ENCODE results near the gene NDUFAB1. TPM values are rescaled to one million over a fixed set of nuclear protein-coding genes. Genes with fewer than 3 reads are reported as not detected.
A peak's percentile ranks its signal among the peaks of the same experiment; 100 is the strongest.
"Not testable (repeated sequence)": the region's sequence is repeated elsewhere in the genome, so short reads cannot be mapped to it uniquely, and the experiment has no call there.

NDUFAB1 gene
- total RNA-seq = 100 to 1,000 TPM; 100 to 105 TPM

DNA sequence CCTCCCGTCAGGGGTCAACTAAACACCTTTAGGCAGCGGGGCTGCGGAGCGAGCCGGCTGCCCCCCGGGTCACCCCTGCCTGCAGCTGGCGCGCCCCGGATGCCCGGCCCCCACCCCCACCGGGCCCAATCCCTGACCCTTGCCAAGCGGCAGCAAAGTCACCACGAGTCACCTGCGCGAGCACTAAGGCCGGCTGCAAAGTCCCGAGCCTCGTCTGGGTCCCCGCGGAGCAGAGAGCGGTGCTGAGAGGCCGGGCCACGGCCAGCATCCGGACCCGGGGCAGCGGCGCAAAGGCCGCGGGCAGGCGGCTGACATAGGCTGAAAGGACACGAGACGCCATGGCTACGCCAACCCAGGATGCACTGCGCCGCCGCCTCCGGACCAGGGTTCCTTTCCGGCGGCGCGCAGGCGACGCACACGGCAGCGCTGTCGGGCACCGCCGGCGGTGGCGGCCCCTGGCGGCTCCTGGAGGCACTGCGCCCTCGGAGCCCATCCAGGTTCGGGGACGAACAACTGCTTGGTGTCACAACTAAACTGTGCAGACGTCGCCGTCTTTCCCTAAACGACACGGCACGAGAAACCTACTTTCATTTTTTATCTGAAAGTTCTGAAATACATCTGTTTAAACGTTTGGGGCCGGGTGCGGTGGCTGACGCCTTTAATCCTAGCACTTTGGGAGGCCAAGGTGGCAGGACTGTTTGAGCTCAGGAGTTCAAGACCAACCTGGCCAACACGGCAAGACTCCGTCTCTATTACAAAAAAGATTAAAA is at the start of gene NDUFAB1:
NDUFAB1 (minus strand) TSS at position 366 of the 770 bp plus-strand sequence; CDS start at position 340, 26 bp downstream.
- CTCF ChIA-PET = interaction anchor here (0.5 to 2.3 kb wide), 31 partner anchors 8 to 574 kb away, joined by 3 to 15 read pairs (median 4); partner anchors contain the start of genes DCTN5, EARS2, PALB2 and UBFD1
- Mint-ChIP-seq H3K4me1 (ENCODE audit: low read depth) (peaks cover 29% of the 10 kb centered on the region), H3K4me3 (peak within 1 kb of the TSS; percentile 89), H3K9me3 (ENCODE audit: insufficient read depth) (no peaks in the 10 kb centered on the region), H3K36me3 (ENCODE audit: low read depth) (peaks cover 23% of the 10 kb centered on the region), H3K27ac (peak within 1 kb of the TSS; percentile 80), H3K27me3 (ENCODE audit: low read depth) (no peaks in the 10 kb centered on the region)
- ATAC-seq = peak; percentile 99
- POLR2A ChIA-PET = interaction anchor here (0.9 to 1.4 kb wide), 3 partner anchors 35 to 45 kb away, joined by 3 to 5 read pairs (median 4); partner anchors contain the start of genes DCTN5, EARS2, PALB2 and UBFD1
- DNase-seq = peak; percentile 93

DNA sequence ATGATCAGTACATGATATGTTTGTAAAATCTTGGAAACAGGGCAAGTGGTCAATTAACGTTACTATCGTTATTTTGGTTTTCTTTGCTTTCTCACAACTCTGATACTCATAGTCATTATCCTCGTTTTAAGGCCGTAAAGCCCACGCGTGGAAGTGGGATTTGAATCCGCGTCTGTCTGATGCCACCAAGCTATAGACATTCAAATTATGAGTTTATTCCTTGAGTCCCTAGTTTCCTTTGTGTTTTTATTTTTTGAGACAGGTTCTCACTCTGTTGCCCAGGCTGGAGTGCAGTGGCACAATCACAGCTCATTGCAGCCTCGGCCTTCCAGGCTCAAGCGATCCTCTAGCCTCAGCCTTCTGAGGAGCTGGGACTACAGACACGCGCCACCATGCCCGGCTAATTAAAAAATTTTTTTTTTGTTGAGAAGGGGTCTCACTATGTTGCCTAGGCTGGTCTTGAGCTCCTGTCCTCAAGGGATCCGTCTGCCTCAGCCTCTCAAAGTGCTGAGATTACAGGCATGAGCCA is 46.2 kb upstream of the NDUFAB1 start:
- DNase-seq = no peak
- H3K9me3 Mint-ChIP-seq (ENCODE audit: insufficient read depth) = no peaks in the 10 kb centered on the region
- no peak for ATAC-seq
- POLR2A ChIA-PET = interaction anchor here (0.5 to 2.0 kb wide), 3 partner anchors 45 to 758 kb away, joined by 3 to 4 read pairs (median 3); no protein-coding TSS in a partner anchor
- peak overlapping the region; percentile 98 for H3K27ac Mint-ChIP-seq
- peaks cover 44% of the 10 kb centered on the region for H3K36me3 Mint-ChIP-seq (ENCODE audit: low read depth)
- H3K27me3 Mint-ChIP-seq (ENCODE audit: low read depth) = no peaks in the 10 kb centered on the region
- CTCF ChIA-PET = interaction anchor here (1.2 to 3.0 kb wide), 3 partner anchors 43 to 207 kb away, joined by 3 to 10 read pairs (median 6); no protein-coding TSS in a partner anchor
- H3K4me3 Mint-ChIP-seq = peak overlapping the region; percentile 99
- peaks cover 42% of the 10 kb centered on the region for H3K4me1 Mint-ChIP-seq (ENCODE audit: low read depth)

DNA sequence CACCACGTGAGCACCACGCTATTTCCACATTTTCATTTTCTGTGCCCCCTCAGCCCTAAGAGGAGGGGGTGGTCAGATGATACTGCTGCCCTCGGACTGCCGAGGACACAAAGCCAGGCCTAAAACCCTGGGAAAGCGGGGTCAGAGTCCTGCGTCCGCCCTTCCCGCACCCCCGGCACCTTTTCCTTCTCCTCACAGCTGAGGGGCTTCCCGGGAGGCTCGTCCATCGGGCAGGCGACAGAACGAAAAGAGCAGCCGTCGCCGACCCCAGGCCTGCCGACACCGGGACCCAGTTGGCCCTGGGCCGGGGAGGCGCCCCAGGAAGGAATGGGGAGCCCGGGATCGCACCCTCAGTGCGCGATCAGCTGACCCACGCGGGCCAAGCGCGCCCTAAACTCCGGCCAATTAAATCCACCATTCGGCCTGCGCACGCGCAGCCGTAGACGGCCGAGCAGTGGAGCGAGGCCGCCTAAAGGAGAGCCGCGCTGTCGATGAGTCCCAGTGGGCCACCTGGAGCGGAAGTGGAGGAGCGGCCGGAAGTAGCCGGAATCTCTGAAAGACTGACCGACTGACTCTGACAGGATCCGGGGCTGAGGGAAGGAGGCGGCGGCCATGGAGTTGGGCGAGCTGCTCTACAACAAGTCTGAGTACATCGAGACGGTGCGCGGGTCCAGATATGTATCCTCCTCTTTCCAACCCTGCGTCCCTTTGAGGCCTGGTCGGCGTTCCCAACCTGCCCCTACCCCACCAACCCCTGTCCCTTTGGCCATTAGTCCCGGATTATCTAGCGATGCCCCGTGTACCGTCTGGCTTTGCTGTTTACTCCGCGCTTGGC is 45.0 kb upstream of the NDUFAB1 start, which contains the start of the genes DCTN5 and PALB2:
DCTN5 (plus strand) TSS at position 536 of the 835 bp plus-strand sequence; CDS start at position 613, 77 bp downstream.
PALB2 (minus strand) TSS at position 380 of the 835 bp plus-strand sequence; CDS start at position 227, 153 bp downstream.
- no peaks in the 10 kb centered on the region for H3K9me3 Mint-ChIP-seq (ENCODE audit: insufficient read depth)
- H3K36me3 Mint-ChIP-seq (ENCODE audit: low read depth) = peaks cover 37% of the 10 kb centered on the region
- ChIA-PET CTCF (interaction anchor here (1.2 to 3.0 kb wide), 3 partner anchors 39 to 44 kb away, joined by 3 to 10 read pairs (median 4); no protein-coding TSS in a partner anchor), POLR2A (interaction anchor here (0.6 to 2.0 kb wide), 4 partner anchors 39 to 135 kb away, joined by 3 to 4 read pairs (median 3); no protein-coding TSS in a partner anchor)
- peak within 1 kb of the TSS; percentile 98 for H3K27ac Mint-ChIP-seq
- DNase-seq = peak; percentile 92
- H3K4me1 Mint-ChIP-seq (ENCODE audit: low read depth) = peaks cover 36% of the 10 kb centered on the region
- peak within 1 kb of the TSS; percentile 99 for H3K4me3 Mint-ChIP-seq
- peak; percentile 97 for ATAC-seq
- H3K27me3 Mint-ChIP-seq (ENCODE audit: low read depth) = no peaks in the 10 kb centered on the region

DNA sequence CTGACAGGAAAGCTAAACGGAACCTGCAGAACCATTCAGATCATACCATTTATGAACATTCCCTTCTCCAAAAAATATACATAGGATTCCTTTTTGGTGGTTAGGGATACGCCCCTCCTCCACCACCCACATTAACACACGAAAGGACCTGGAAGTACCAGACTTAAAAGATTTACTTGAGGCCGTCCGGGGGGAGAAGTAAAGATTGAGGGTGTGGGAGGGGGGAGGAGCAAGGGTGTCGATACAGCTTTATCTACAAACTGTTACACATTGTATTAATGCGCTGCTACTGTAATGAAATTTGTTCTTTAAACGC is 44.5 kb upstream of the NDUFAB1 start:
- H3K27me3 Mint-ChIP-seq (ENCODE audit: low read depth) = no peaks in the 10 kb centered on the region
- H3K27ac Mint-ChIP-seq = peak overlapping the region; percentile 98
- no peaks in the 10 kb centered on the region for H3K9me3 Mint-ChIP-seq (ENCODE audit: insufficient read depth)
- peak overlapping the region; percentile 99 for H3K4me3 Mint-ChIP-seq
- H3K4me1 Mint-ChIP-seq (ENCODE audit: low read depth) = peaks cover 30% of the 10 kb centered on the region
- no peak for ATAC-seq
- peak; percentile 30 for DNase-seq
- ChIA-PET CTCF (interaction anchor here (1.2 to 3.0 kb wide), 2 partner anchors 39 to 44 kb away, joined by 4 to 10 read pairs; no protein-coding TSS in a partner anchor), POLR2A (interaction anchor here (0.7 to 2.0 kb wide), 3 partner anchors 44 to 134 kb away, joined by 3 to 4 read pairs (median 3); no protein-coding TSS in a partner anchor)
- H3K36me3 Mint-ChIP-seq (ENCODE audit: low read depth) = peaks cover 36% of the 10 kb centered on the region

DNA sequence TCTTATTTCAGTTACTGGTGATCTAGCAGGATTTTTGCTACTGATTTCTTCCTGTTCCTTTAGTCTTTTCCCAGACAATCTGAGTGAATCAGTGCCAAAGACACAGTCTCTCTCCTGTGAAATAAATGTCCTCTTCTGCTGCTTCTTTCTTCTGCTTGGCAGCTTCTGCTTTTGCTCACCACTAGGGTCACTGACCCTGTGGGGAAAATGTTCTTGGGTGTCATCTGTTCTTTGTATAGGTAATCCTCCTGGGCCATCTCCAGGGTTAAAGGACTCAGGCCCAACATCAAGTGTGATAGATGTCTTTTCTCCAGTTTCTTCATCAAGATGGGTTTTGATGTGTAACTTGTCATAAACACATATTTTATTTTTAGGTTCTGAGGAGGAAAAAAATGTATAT is 39.8 kb upstream of the NDUFAB1 start:
- Mint-ChIP-seq H3K4me1 (ENCODE audit: low read depth) (peaks cover 27% of the 10 kb centered on the region), H3K36me3 (ENCODE audit: low read depth) (peaks cover 40% of the 10 kb centered on the region), H3K27ac (no peak overlapping the region), H3K4me3 (no peak overlapping the region), H3K27me3 (ENCODE audit: low read depth) (no peaks in the 10 kb centered on the region), H3K9me3 (ENCODE audit: insufficient read depth) (no peaks in the 10 kb centered on the region)
- no peak for DNase-seq
- ChIA-PET CTCF (no interaction called here), POLR2A (no interaction called here)
- ATAC-seq = no peak

DNA sequence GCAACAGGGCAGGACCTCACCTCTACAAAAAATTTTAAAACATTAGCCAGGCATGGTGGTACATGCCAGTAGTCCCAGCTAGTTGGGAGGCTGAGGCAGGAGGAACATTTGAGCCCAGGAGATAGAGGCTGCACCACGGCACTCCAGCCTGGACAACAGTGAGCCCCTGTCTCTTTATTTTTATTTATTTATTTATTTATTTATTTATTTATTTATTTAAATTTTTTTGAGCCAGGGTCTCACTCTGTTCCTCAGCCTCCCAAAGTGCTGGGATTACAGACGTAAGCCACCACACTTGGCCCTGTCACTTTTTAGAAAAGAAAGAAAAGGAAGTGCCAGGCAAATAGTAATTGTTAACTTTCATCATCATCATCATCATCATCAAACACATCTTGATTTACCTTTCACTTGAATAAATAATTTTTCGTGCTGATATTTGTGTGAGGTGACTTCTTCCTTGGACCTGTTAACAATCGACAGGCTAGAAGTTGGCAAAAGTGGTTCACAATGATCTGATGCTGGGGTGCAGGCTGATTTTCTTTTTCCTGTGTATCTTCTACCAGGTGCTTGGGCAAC is 38.4 kb upstream of the NDUFAB1 start:
- H3K9me3 Mint-ChIP-seq (ENCODE audit: insufficient read depth) = no peaks in the 10 kb centered on the region
- CTCF ChIA-PET = no interaction called here
- H3K36me3 Mint-ChIP-seq (ENCODE audit: low read depth) = peaks cover 42% of the 10 kb centered on the region
- H3K27me3 Mint-ChIP-seq (ENCODE audit: low read depth) = no peaks in the 10 kb centered on the region
- H3K27ac Mint-ChIP-seq = no peak overlapping the region
- ATAC-seq = no peak
- DNase-seq = no peak
- no peak overlapping the region for H3K4me3 Mint-ChIP-seq
- peaks cover 17% of the 10 kb centered on the region for H3K4me1 Mint-ChIP-seq (ENCODE audit: low read depth)
- POLR2A ChIA-PET = interaction anchor here (0.7 kb wide), 1 partner anchor 13 kb away, joined by 3 read pairs; no protein-coding TSS in a partner anchor

DNA sequence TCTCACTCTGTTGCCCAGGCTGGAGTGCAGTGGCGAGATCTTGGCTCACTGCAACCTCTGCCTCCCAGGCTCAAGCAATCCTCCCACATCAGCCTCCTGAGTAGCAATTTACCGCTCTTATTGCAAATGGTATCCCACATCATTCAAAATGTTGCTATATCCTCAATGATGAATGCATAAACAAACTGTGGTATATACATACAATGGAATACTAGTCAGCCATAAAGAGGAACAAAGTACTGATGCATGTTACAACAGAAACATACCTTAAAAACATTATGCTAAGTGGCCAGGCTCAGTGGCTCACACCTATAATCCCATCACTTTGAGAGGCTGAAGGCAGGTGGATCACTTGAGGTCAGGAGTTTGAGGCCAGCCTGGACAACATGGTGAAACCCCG is 35.8 kb upstream of the NDUFAB1 start:
- DNase-seq; CTCF ChIA-PET; H3K27ac Mint-ChIP-seq; H3K27me3 Mint-ChIP-seq (ENCODE audit: low read depth); ATAC-seq; H3K9me3 Mint-ChIP-seq (ENCODE audit: insufficient read depth); H3K4me3 Mint-ChIP-seq: not testable (repeated sequence)
- Mint-ChIP-seq H3K36me3 (ENCODE audit: low read depth) (peaks cover 45% of the 10 kb centered on the region), H3K4me1 (ENCODE audit: low read depth) (peaks cover 17% of the 10 kb centered on the region)
- POLR2A ChIA-PET = interaction anchor here (0.6 kb wide), 1 partner anchor 73 kb away, joined by 4 read pairs; no protein-coding TSS in a partner anchor

DNA sequence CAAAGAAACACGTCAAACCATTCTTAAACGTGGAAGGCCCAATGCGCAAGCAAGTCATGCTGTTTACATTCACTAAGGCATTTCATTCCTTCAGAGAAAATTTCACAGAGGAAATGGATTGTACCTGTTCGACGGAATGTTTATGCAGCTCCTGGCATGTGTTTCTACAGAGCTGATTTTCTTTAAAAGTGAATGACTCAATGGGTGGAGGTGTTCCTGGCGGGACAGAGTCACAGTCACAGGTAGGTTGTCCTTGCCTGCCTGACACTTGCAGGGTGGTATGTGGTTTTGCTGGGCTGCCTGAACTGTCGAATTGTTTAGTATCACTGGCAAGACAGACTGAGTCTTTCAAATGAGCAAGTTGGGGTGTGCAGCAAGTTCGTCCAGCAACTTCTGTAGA is 33.4 kb upstream of the NDUFAB1 start:
- no peak for DNase-seq
- Mint-ChIP-seq H3K27ac (no peak overlapping the region), H3K4me1 (ENCODE audit: low read depth) (peaks cover 13% of the 10 kb centered on the region), H3K27me3 (ENCODE audit: low read depth) (no peaks in the 10 kb centered on the region), H3K9me3 (ENCODE audit: insufficient read depth) (no peaks in the 10 kb centered on the region), H3K36me3 (ENCODE audit: low read depth) (peaks cover 39% of the 10 kb centered on the region), H3K4me3 (no peak overlapping the region)
- ChIA-PET CTCF (no interaction called here), POLR2A (no interaction called here)
- ATAC-seq = no peak

DNA sequence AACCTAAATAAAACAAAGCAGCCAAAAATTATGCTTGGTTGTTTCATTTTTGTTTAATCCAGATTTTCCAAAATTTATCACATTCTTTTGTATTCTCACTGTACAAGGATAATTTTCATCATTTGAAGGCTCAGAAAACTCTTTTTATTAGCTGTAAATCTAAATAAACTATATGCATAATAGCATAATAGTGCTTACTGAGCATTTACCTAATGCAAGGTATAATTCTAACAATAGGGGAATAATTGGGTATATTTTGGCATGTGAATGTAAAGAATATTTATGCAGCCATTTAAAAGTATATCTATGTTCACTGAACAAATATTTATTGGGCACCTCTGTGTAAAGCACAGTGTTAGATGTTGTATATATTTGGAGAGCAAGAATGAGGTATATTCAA is 28.0 kb upstream of the NDUFAB1 start:
- no peak overlapping the region for H3K27ac Mint-ChIP-seq
- H3K4me1 Mint-ChIP-seq (ENCODE audit: low read depth) = peaks cover under 1% of the 10 kb centered on the region
- no peaks in the 10 kb centered on the region for H3K9me3 Mint-ChIP-seq (ENCODE audit: insufficient read depth)
- CTCF ChIA-PET = interaction anchor here (2.1 kb wide), 1 partner anchor 27 kb away, joined by 7 read pairs; the partner anchor contains the start of gene NDUFAB1
- peaks cover 39% of the 10 kb centered on the region for H3K36me3 Mint-ChIP-seq (ENCODE audit: low read depth)
- DNase-seq (no peak), ATAC-seq (no peak)
- POLR2A ChIA-PET = no interaction called here
- no peak overlapping the region for H3K4me3 Mint-ChIP-seq
- no peaks in the 10 kb centered on the region for H3K27me3 Mint-ChIP-seq (ENCODE audit: low read depth)

DNA sequence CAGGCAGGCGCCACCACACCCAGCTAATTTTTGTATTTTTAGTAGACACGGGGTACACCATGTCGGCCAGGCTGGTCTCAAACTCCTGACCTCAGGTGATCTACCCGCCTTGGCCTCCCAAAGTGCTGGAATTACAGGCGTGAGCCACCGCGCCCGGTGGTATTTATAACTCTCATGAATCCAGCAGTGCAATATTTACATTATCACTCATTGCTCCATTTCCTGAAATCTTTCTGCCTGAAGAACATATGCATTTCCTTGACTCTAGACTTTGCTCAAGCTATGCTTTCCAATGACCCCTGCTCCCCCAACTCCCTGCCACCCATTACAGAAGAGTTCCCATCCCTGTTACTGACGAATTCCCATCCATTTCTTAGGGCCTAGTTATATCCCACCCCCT is 19.7 kb upstream of the NDUFAB1 start:
- Mint-ChIP-seq H3K36me3 (ENCODE audit: low read depth) (peaks cover 33% of the 10 kb centered on the region), H3K27ac (peak overlapping the region; percentile 4), H3K9me3 (ENCODE audit: insufficient read depth) (no peaks in the 10 kb centered on the region), H3K4me1 (ENCODE audit: low read depth) (no peaks in the 10 kb centered on the region), H3K4me3 (no peak overlapping the region), H3K27me3 (ENCODE audit: low read depth) (no peaks in the 10 kb centered on the region)
- CTCF ChIA-PET = interaction anchor here (1.2 kb wide), 1 partner anchor 180 kb away, joined by 3 read pairs; no protein-coding TSS in a partner anchor
- no peak for DNase-seq
- POLR2A ChIA-PET = no interaction called here
- ATAC-seq = no peak

DNA sequence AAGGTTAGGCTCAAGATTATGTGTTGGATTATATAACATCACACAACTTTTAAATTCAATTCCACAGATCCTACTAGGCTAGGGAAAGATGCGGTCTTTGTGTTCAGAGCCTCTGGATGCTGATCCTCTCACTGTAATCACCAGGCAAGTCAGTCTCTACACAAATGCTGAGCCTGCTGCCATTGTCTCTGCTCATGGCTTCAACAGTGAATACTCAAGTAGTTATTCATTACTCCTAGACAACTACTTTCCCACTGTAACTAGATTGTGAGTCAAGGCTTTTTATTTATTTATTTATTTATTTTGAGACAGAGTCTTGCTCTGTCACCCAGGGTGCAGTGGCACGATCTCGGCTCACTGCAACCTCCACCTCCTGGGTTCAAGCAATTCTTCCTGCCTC is 15.8 kb upstream of the NDUFAB1 start:
- no peak for DNase-seq
- ATAC-seq = no peak
- H3K27ac Mint-ChIP-seq = no peak overlapping the region
- POLR2A ChIA-PET = no interaction called here
- CTCF ChIA-PET = no interaction called here
- no peaks in the 10 kb centered on the region for H3K27me3 Mint-ChIP-seq (ENCODE audit: low read depth)
- H3K36me3 Mint-ChIP-seq (ENCODE audit: low read depth) = peaks cover 20% of the 10 kb centered on the region
- H3K4me1 Mint-ChIP-seq (ENCODE audit: low read depth) = no peaks in the 10 kb centered on the region
- H3K9me3 Mint-ChIP-seq (ENCODE audit: insufficient read depth) = no peaks in the 10 kb centered on the region
- H3K4me3 Mint-ChIP-seq = no peak overlapping the region

Measured in activated CD8-positive, alpha-beta T cell treated with anti-CD3 and anti-CD28 coated beads, Interleukin-2, amount 10 ng/mL, durations not matched to agents 7 days and 5 days (primary cell).